ENCODE measurements around the gene ANKS1A. TPM values are rescaled to one million over a fixed set of nuclear protein-coding genes. Genes with fewer than 3 reads are reported as not detected.

The ANKS1A gene
- total RNA-seq, 4 donors from 2014 or later, result 5.3 to 8.6 (median 7.0) TPM

- in situ Hi-C loops (cut with MboI; ENCODE audit: low sequenced_read_pairs in 4 of 4), result no loop called here
- TF ChIP-seq, protein P1, sequence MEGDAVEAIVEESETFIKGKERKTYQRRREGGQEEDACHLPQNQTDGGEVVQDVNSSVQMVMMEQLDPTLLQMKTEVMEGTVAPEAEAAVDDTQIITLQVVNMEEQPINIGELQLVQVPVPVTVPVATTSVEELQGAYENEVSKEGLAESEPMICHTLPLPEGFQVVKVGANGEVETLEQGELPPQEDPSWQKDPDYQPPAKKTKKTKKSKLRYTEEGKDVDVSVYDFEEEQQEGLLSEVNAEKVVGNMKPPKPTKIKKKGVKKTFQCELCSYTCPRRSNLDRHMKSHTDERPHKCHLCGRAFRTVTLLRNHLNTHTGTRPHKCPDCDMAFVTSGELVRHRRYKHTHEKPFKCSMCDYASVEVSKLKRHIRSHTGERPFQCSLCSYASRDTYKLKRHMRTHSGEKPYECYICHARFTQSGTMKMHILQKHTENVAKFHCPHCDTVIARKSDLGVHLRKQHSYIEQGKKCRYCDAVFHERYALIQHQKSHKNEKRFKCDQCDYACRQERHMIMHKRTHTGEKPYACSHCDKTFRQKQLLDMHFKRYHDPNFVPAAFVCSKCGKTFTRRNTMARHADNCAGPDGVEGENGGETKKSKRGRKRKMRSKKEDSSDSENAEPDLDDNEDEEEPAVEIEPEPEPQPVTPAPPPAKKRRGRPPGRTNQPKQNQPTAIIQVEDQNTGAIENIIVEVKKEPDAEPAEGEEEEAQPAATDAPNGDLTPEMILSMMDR (IDR thresholded peaks at IDR 0.05 in 4 of 5, conservative IDR thresholded peaks at IDR 0.05 in 1 of 5), result no peak
- TF ChIP-seq POLR2A (IDR thresholded peaks at IDR 0.05), result no peak
These were observed 193.8 kb downstream of the ANKS1A start for GRCh38 chr6:35082733-35083403.

DNA sequence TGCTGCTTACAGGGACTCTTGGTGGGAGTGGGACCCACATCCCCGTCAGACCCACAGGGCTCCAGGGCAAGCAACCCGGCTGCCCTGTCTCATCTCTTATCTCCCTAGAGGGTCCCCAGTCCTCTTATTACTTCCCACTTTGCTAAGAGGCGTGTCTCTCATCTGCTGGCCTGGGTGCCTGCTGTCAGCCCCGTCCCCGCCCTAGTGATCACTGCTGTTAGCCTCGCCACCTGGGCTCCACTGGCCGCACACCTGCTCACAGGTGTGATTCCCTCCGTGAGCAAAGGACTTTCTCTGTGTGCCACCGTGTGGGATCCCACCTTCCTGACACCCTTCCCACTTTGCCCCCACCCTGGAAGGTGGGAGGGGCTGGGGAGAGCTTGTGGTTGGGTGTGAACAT is 194.5 kb downstream of the ANKS1A start:
- intact Hi-C loops (cut with DNase I; ENCODE audit: low total_unique reads), result no loop called here
- in situ Hi-C loops (cut with MboI; ENCODE audit: low sequenced_read_pairs in 4 of 4), result no loop called here
- Histone ChIP-seq H3K9me3 (no peaks in the 10 kb centered on the region), H3K27ac (no peak overlapping the region), H3K36me3 (peaks cover 0 to 90% of the 10 kb centered on the region in 2 donors), H3K4me3 (no peak overlapping the region), H3K4me1 (no peaks in the 10 kb centered on the region), H3K27me3 (no peaks in the 10 kb centered on the region)
- TF ChIP-seq, protein P1 (IDR thresholded peaks at IDR 0.05 in 4 of 5, conservative IDR thresholded peaks at IDR 0.05 in 1 of 5), result no peak
- no peak for TF ChIP-seq POLR2A (IDR thresholded peaks at IDR 0.05)
- ATAC-seq (no peak), DNase-seq (no peak)

More at GRCh38 chr6:35082733-35083403, 193.8 kb downstream of the ANKS1A start:
- DNase-seq, result no peak
- peaks cover 0 to 92% of the 10 kb centered on the region in 2 donors for H3K36me3 ChIP-seq
- intact Hi-C loops (cut with DNase I; ENCODE audit: low total_unique reads), result no loop called here
- H3K27ac ChIP-seq, result no peak overlapping the region
- no peak overlapping the region for H3K4me3 ChIP-seq
- no peaks in the 10 kb centered on the region for H3K4me1 ChIP-seq
- no peaks in the 10 kb centered on the region for H3K27me3 ChIP-seq
- H3K9me3 ChIP-seq, result no peaks in the 10 kb centered on the region
- ATAC-seq, result no peak

DNA sequence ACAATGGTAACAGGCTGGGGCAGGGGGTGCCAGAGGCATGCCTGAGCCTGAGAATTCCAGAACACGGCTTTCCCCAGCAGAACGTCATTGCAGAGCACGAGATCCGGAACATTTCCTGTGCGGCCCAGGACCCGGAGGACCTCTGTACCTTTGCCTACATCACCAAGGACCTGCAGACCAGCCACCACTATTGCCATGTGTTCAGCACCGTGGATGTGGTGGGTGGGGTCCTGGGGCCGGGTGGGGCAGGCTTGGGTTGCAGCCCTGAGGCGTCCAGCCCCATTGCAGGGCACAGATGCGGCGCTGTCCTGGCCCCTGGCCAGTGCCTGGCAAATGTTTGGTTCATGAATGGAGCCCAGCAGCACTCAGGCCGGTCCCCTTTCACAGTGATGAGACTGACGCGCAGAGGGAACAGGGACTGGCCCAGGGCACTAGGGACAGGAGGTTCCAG is 195.0 kb downstream of the ANKS1A start:
- Histone ChIP-seq H3K4me1 (no peaks in the 10 kb centered on the region), H3K4me3 (no peak overlapping the region), H3K27me3 (no peaks in the 10 kb centered on the region), H3K36me3 (peaks cover 0 to 89% of the 10 kb centered on the region in 2 donors), H3K9me3 (no peaks in the 10 kb centered on the region), H3K27ac (no peak overlapping the region)
- no peak for DNase-seq
- in situ Hi-C loops (cut with MboI; ENCODE audit: low sequenced_read_pairs in 4 of 4), result no loop called here
- intact Hi-C loops (cut with DNase I; ENCODE audit: low total_unique reads), result no loop called here
- TF ChIP-seq, protein P1 (IDR thresholded peaks at IDR 0.05 in 4 of 5, conservative IDR thresholded peaks at IDR 0.05 in 1 of 5), result no peak
- TF ChIP-seq POLR2A (IDR thresholded peaks at IDR 0.05), result no peak
- ATAC-seq, result no peak

- Histone ChIP-seq H3K36me3 (peaks cover 0 to 89% of the 10 kb centered on the region in 2 donors), H3K4me3 (no peak overlapping the region), H3K9me3 (no peaks in the 10 kb centered on the region), H3K27me3 (no peaks in the 10 kb centered on the region), H3K4me1 (no peaks in the 10 kb centered on the region), H3K27ac (no peak overlapping the region)
- no peak for DNase-seq
- TF ChIP-seq, protein P1 (IDR thresholded peaks at IDR 0.05 in 4 of 5, conservative IDR thresholded peaks at IDR 0.05 in 1 of 5), result no peak
- no peak for TF ChIP-seq POLR2A (IDR thresholded peaks at IDR 0.05)
- intact Hi-C loops (cut with DNase I; ENCODE audit: low total_unique reads) (no loop called here), in situ Hi-C loops (cut with MboI; ENCODE audit: low sequenced_read_pairs in 4 of 4) (no loop called here)
- ATAC-seq, result no peak
These were observed 195.6 kb downstream of the ANKS1A start for GRCh38 chr6:35084511-35085203.
